ENCODE measurements around the gene DMRTB1.

DNA sequence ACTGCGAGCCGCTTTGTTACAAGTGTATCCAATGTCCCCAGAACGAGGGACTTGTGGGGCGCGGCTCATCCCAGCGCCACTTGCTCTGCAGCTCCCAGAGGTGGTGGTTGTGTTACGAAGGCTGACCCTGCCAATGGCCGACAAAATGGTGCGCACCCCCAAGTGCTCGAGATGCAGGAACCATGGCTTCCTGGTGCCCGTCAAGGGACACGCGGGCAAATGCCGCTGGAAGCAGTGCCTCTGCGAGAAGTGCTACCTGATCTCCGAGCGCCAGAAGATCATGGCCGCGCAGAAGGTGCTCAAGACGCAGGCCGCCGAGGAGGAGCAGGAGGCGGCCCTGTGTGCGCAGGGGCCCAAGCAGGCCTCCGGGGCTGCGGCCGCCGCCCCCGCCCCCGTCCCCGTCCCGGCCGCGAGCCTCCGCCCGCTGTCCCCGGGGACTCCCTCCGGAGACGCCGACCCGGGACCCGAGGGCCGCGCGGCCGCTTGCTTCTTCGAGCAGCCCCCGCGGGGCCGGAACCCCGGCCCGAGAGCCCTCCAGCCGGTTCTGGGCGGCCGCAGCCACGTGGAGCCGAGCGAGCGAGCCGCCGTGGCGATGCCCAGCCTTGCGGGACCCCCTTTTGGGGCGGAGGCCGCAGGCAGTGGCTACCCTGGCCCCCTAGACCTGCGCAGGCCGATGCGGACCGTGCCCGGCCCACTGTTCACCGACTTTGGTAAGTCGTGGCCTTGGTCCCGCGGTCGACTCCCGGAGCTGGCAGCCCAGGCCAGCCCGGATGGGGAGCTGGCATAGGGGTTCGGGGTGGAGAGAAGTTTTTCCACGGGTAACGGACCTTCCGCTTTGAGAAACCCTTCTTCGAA lies at the start of gene DMRTB1:
- TF ChIP-seq YY1 (IDR thresholded peaks at IDR 0.05; ENCODE audit: insufficient read depth, insufficient read length) (no peak), SUZ12 (IDR thresholded peaks at IDR 0.05; ENCODE audit: extremely low read depth, insufficient read depth, insufficient read length) (no peak)
